H1 (cell line): ENCODE data around the gene HRCT1. TPM values are rescaled to one million over a fixed set of nuclear protein-coding genes. Genes with fewer than 3 reads are reported as not detected.

Source experiments
- CTCF ChIA-PET: fragments of 300-600 bp; sonication (Branson Sonifier 250); formaldehyde crosslinking; loops from one replicate; lab custom pipeline; 2021; ENCODE audit not compliant: partially characterized antibody; lab: Charles Lee
- POLR2A ChIA-PET: fragments of 300-600 bp; sonication (Branson Sonifier 250); formaldehyde crosslinking; loops from one replicate; lab custom pipeline; 2021; ENCODE audit warnings: inconsistent platforms; ENCODE audit not compliant: partially characterized antibody; lab: Charles Lee
- DNase-seq, 2 experiments: peaks; one replicate each; pipeline versions ENCODE4 v3.0.0 to v3.0.0-alpha.2; 2010 to 2022; ENCODE audit warnings: low spot score in 2 of 2, low read depth in 1 of 2, mixed read lengths in 1 of 2
- FAIRE-seq: peaks from 2 replicates; lab custom pipeline; 2011; peaks lifted over from hg19 to GRCh38; lab: Jason Lieb, UNC
- H2AFZ ChIP-seq: 2 replicates; pipeline ENCODE4 v1.8.1; 2012; ENCODE audit warnings: low read length, inconsistent platforms
- H2AK5ac ChIP-seq: 2 replicates; pipeline ENCODE4 v1.6.1; 2013; ENCODE audit warnings: low read depth, low read length
- H2BK120ac ChIP-seq: replicated peaks from 2 replicates; pipeline ENCODE3; 2013; ENCODE audit warnings: low read depth, low read length, inconsistent platforms
- H2BK12ac ChIP-seq: 2 replicates; pipeline ENCODE4 v1.6.1; 2013; ENCODE audit warnings: low read depth, low read length
- H2BK15ac ChIP-seq: 2 replicates; pipeline ENCODE4 v1.6.1; 2013; ENCODE audit warnings: low read length
- H2BK20ac ChIP-seq: 2 replicates; pipeline ENCODE4 v1.6.1; 2013; ENCODE audit warnings: low read length
- H2BK5ac ChIP-seq: 2 replicates; pipeline ENCODE4 v1.6.1; 2013; ENCODE audit warnings: low read depth, low read length
- H3K14ac ChIP-seq: 2 replicates; pipeline ENCODE4 v1.6.1; 2013; ENCODE audit warnings: inconsistent platforms; ENCODE audit not compliant: insufficient read length
- H3K18ac ChIP-seq: 2 replicates; pipeline ENCODE4 v1.6.1; 2013; ENCODE audit warnings: low read length; ENCODE audit errors: extremely low read depth
- H3K23ac ChIP-seq: 2 replicates; pipeline ENCODE4 v1.6.1; 2013; ENCODE audit warnings: inconsistent platforms; ENCODE audit not compliant: insufficient read length
- H3K23me2 ChIP-seq: 2 replicates; pipeline ENCODE4 v1.6.1; 2013; ENCODE audit warnings: low read depth, low read length
- H3K27ac ChIP-seq: 2 replicates; pipeline ENCODE4 v1.6.1; 2011; ENCODE audit warnings: low read depth, low read length, inconsistent platforms
- H3K27me3 ChIP-seq, 4 experiments: replicated peaks in 1 of 4; 1 replicate in 1 of 4; 2 replicates in 3 of 4; pipeline versions ENCODE4 v1.6.1 to v1.8.1; 2011 to 2013; ENCODE audit warnings: low read length in 3 of 4, mild to moderate bottlenecking in 3 of 4, inconsistent platforms in 2 of 4, mixed read lengths in 2 of 4, moderate library complexity in 1 of 4; ENCODE audit not compliant: control insufficient read depth in 3 of 4, insufficient read depth in 3 of 4; ENCODE audit errors: extremely low read depth in 1 of 4
- H3K36me3 ChIP-seq, 4 experiments: 2 replicates each; pipeline versions ENCODE4 v1.6.1 to v1.8.1; 2011 to 2013; ENCODE audit warnings: mild to moderate bottlenecking in 4 of 4, low read length in 3 of 4, moderate library complexity in 2 of 4, control low read depth in 1 of 4, inconsistent platforms in 1 of 4; ENCODE audit not compliant: insufficient read depth in 4 of 4, control insufficient read depth in 2 of 4
- H3K4ac ChIP-seq: replicated peaks from 2 replicates; pipeline ENCODE3; 2013; ENCODE audit warnings: low read length, low read depth, mixed read lengths, inconsistent platforms; ENCODE audit not compliant: insufficient read length
- H3K4me1 ChIP-seq, 4 experiments: replicated peaks in 1 of 4; 1 replicate in 1 of 4; 2 replicates in 3 of 4; pipeline versions ENCODE4 v1.6.1 to v1.8.1; 2011 to 2013; ENCODE audit warnings: low read length in 3 of 4, inconsistent platforms in 2 of 4, mixed read lengths in 1 of 4; ENCODE audit not compliant: insufficient read depth in 4 of 4, control insufficient read depth in 3 of 4
- H3K4me2 ChIP-seq, 2 experiments: 2 replicates each; pipeline versions ENCODE4 v1.6.1 to v1.8.1; 2011 to 2013; ENCODE audit warnings: low read depth in 2 of 2, low read length in 2 of 2, control low read depth in 1 of 2, inconsistent platforms in 1 of 2, mild to moderate bottlenecking in 1 of 2; ENCODE audit not compliant: insufficient read depth in 1 of 2
- H3K4me3 ChIP-seq, 4 experiments: fragments of 200-600, 300-600 bp in 1 of 4; sonication (generic), shearing (Covaris generic), sonication (Bioruptor Twin) in 1 of 4; 2 replicates each; pipeline versions ENCODE4 v1.5.1 to v1.8.1; 2011 to 2016; ENCODE audit warnings: low read length in 4 of 4, low read depth in 3 of 4, control low read depth in 2 of 4, inconsistent platforms in 2 of 4, mild to moderate bottlenecking in 2 of 4, mixed read lengths in 1 of 4, moderate library complexity in 1 of 4; ENCODE audit not compliant: insufficient read depth in 2 of 4; ENCODE audit errors: extremely low read depth in 1 of 4
- H3K56ac ChIP-seq: replicated peaks from 2 replicates; pipeline ENCODE3; 2013; ENCODE audit warnings: low read depth, mild to moderate bottlenecking, mixed read lengths, low read length, inconsistent platforms; ENCODE audit not compliant: insufficient read length
- H3K79me1 ChIP-seq: 2 replicates; pipeline ENCODE4 v1.6.1; 2013; ENCODE audit warnings: low read depth, low read length, control low read depth
- H3K79me2 ChIP-seq, 2 experiments: 2 replicates each; pipeline versions ENCODE4 v1.6.1 to v1.8.1; 2012 to 2013; ENCODE audit warnings: low read length in 2 of 2, mild to moderate bottlenecking in 2 of 2, inconsistent platforms in 1 of 2; ENCODE audit not compliant: insufficient read depth in 2 of 2, control insufficient read depth in 1 of 2
- H3K9ac ChIP-seq, 4 experiments: replicated peaks in 1 of 4; 1 replicate in 1 of 4; 2 replicates in 3 of 4; pipeline versions ENCODE4 v1.6.1 to v1.8.1; 2011 to 2013; ENCODE audit warnings: low read depth in 3 of 4, low read length in 3 of 4, control low read depth in 2 of 4, mild to moderate bottlenecking in 2 of 4, moderate library complexity in 2 of 4, inconsistent platforms in 1 of 4; ENCODE audit errors: extremely low read depth in 1 of 4
- H3K9me3 ChIP-seq, 2 experiments: 2 replicates each; pipeline versions ENCODE4 v1.6.1 to v1.8.1; 2012 to 2013; ENCODE audit warnings: mild to moderate bottlenecking in 2 of 2, moderate library complexity in 2 of 2, control low read depth in 1 of 2, inconsistent platforms in 1 of 2, low read depth in 1 of 2, low read length in 1 of 2, mixed read lengths in 1 of 2; ENCODE audit not compliant: insufficient read depth in 2 of 2
- H4K20me1 ChIP-seq, 2 experiments: replicated peaks in 1 of 2; 2 replicates each; pipeline versions ENCODE3 to v1.8.1; 2011 to 2013; ENCODE audit warnings: inconsistent platforms in 2 of 2, low read length in 2 of 2, mild to moderate bottlenecking in 1 of 2; ENCODE audit not compliant: insufficient read depth in 2 of 2, control insufficient read depth in 1 of 2
- H4K5ac ChIP-seq: 2 replicates; pipeline ENCODE4 v1.6.1; 2013; ENCODE audit warnings: low read length, low read depth, mixed read lengths, inconsistent platforms; ENCODE audit not compliant: insufficient read length
- H4K8ac ChIP-seq: 2 replicates; pipeline ENCODE4 v1.8.0; 2013; ENCODE audit warnings: mild to moderate bottlenecking, moderate library complexity, low read length, inconsistent platforms; ENCODE audit not compliant: insufficient read depth; ENCODE audit errors: extremely low read depth
- H4K91ac ChIP-seq: replicated peaks from 2 replicates; pipeline ENCODE3; 2013; ENCODE audit warnings: low read length, mixed read lengths, inconsistent platforms; ENCODE audit not compliant: insufficient read length
- KDM4A ChIP-seq: IDR thresholded peaks from one replicate; pipeline ENCODE4 v1.7.1; 2012; ENCODE audit warnings: low read depth, mild to moderate bottlenecking, moderate library complexity, low read length, inconsistent platforms; ENCODE audit not compliant: severe bottlenecking
- SIRT6 ChIP-seq: IDR thresholded peaks from one replicate; pipeline ENCODE4 v1.7.1; 2012; ENCODE audit warnings: low read length, inconsistent platforms
- TAF7 ChIP-seq: optimal IDR thresholded peaks from 2 replicates; pipeline ENCODE3; 2011; ENCODE audit warnings: low read depth, mild to moderate bottlenecking, inconsistent platforms, low read length, moderate library complexity, borderline replicate concordance
- TBP ChIP-seq: IDR thresholded peaks from 2 replicates; pipeline ENCODE4 v1.6.1; 2011; ENCODE audit warnings: low read depth, low read length, improper control_type of control experiment
- WGBS, 2 experiments: shearing (Covaris generic) in 1 of 2; methylation state at CpG; one replicate each; pipeline versions ENCODE4 v1.1.6 to v1.1.7; 2013 to 2015; ENCODE audit warnings: low lambda C conversion rate in 2 of 2, mixed read lengths in 2 of 2, inconsistent platforms in 1 of 2, low coverage in 1 of 2, missing lambda C conversion rate in 1 of 2; ENCODE audit not compliant: insufficient replicate concordance in 2 of 2, insufficient coverage in 1 of 2, insufficient read length in 1 of 2; ENCODE audit errors: extremely low coverage in 1 of 2, missing lambda C conversion rate in 1 of 2; 5-methylcytosine and 5-hydroxymethylcytosine counted together
- polyA plus RNA-seq, 7 experiments: library from polyadenylated mRNA; depleted of rRNA in 3 of 7; stranded (reverse) in 5 of 7; unstranded in 2 of 7; fragments of >200 nt in 5 of 7; fragments of 200-250 nt in 2 of 7; gene quantifications; 1 replicate in 5 of 7; 2 replicates in 1 of 7; 4 replicates in 1 of 7; pipeline versions ENCODE4 v1.2.1 to v1.2.3, GENCODE V29; 2011 to 2013; ENCODE audit warnings: missing spikeins in 2 of 7, mixed read lengths in 2 of 7
- total RNA-seq: library from RNA; stranded (reverse); fragmentation: NEBNext Ultra II Directional; extraction: Animal tissue kit (Norgen Biotek cat#: 25700); gene quantifications from 2 replicates; pipeline ENCODE4 v1.2.1, GENCODE V29; 2021

HRCT1 gene
- total and polyA plus RNA-seq, 2 of the 8 experiments (the other 6 are each of a cell fraction or from before 2014, with no cell fraction given), result not detected

DNA sequence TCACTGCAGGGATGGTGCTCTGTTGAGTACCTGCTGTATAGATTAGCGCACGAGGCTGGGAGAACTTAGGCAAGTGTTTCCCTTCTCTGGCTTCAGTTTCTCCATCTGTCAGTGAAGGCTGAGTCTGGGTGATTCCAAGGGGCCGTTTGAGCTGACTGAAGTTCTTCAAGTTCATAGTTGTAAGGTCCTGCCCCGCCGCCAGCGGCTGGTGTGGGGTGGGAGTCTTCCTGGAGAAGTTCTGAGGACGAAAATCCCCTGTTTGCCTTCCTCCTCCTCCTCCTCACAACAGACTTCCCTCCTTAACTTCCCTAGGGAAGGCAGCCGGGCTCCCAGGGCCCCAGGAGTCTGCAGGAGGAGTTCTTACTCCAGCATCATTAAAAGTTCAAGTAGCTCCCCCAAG is 1.7 kb upstream of the HRCT1 start:
- DNase-seq, result no peak
- H2AFZ ChIP-seq, result no peak overlapping the region
- POLR2A ChIA-PET, result no interaction called here
- no peaks in the 10 kb centered on the region for H4K20me1 ChIP-seq
- CTCF ChIA-PET, result interaction anchor here (0.7 to 2.2 kb wide), 6 partner anchors 9 to 42 kb away, joined by 3 to 7 read pairs (median 5); no protein-coding TSS in a partner anchor
- no peak overlapping the region for H2BK120ac ChIP-seq
- H3K9me3 ChIP-seq, result no peaks in the 10 kb centered on the region
- no peak overlapping the region for H2BK12ac ChIP-seq
- no peak overlapping the region for H3K4me2 ChIP-seq
- H3K36me3 ChIP-seq, result no peaks in the 10 kb centered on the region
- no peaks in the 10 kb centered on the region for H3K79me2 ChIP-seq
- no peak overlapping the region for H4K8ac ChIP-seq
- H3K23ac ChIP-seq, result no peak overlapping the region
- FAIRE-seq, result no peak
- H3K18ac ChIP-seq, result no peak overlapping the region
- no peak overlapping the region for H3K9ac ChIP-seq
- peak overlapping the region; percentile 61; the same call in 1 of the 2 replicates for H2BK15ac ChIP-seq
- H3K14ac ChIP-seq, result no peak overlapping the region
- H3K27me3 ChIP-seq, result peaks cover 0 to 2% (median 0%) of the 10 kb centered on the region in 4 experiments; a peak in 1 of 7 replicates
- H4K91ac ChIP-seq, result no peak overlapping the region
- H3K56ac ChIP-seq, result no peak overlapping the region
- H4K5ac ChIP-seq, result no peak overlapping the region
- H2BK5ac ChIP-seq, result no peak overlapping the region
- H3K27ac ChIP-seq, result no peak overlapping the region
- H3K23me2 ChIP-seq, result no peaks in the 10 kb centered on the region; the same call in 1 of the 2 replicates
- 0 out of 2 replicates have a peak, but pooled peaks cover 1% of the 10 kb centered on the region for H3K79me1 ChIP-seq
- no peak overlapping the region for H2BK20ac ChIP-seq
- no peak overlapping the region for H3K4me3 ChIP-seq
- H3K4me1 ChIP-seq, result peaks cover 9 to 27% (median 17%) of the 10 kb centered on the region in 4 experiments
- no peak overlapping the region for H3K4ac ChIP-seq
- no peak overlapping the region for H2AK5ac ChIP-seq
- WGBS, 2 experiments, result 91% methylated on average over 8 of the region's 8 CpGs; no CpG with 5 or more reads in 1 of the 2 experiments
- TF ChIP-seq KDM4A (no peak), TAF7 (no peak), TBP (no peak), SIRT6 (no peak)
